DOHH2 (cell line): Measurements from ENCODE around the gene N4BP3.
A peak's percentile ranks its signal among the peaks of the same experiment; 100 is the strongest.

ENCODE experiments used
- H3F3A ChIP-seq: fragments of 200-600 bp; sonication (generic), shearing (Covaris generic); 2 replicates; pipeline ENCODE4 v1.6.0; 2016; ENCODE audit warnings: antibody characterized with exemption, mild to moderate bottlenecking; ENCODE audit not compliant: control insufficient read depth, insufficient read depth
- H3K27ac ChIP-seq: fragments of 200-600 bp; sonication (generic); 2 replicates; pipeline ENCODE4 v1.5.1; 2014; ENCODE audit warnings: low read depth, mild to moderate bottlenecking, low read length, moderate library complexity
- H3K27me3 ChIP-seq: fragments of 200-600 bp; sonication (generic); 2 replicates; pipeline ENCODE4 v1.6.1; 2014; ENCODE audit warnings: mild to moderate bottlenecking, low read length, mixed read lengths; ENCODE audit not compliant: control insufficient read depth
- H3K36me3 ChIP-seq: fragments of 200-600 bp; sonication (generic); 2 replicates; pipeline ENCODE4 v1.6.1; 2014; ENCODE audit warnings: mild to moderate bottlenecking, low read length, moderate library complexity, mixed read lengths; ENCODE audit not compliant: control insufficient read depth
- H3K4me1 ChIP-seq: fragments of 200-600 bp; sonication (generic); 2 replicates; pipeline ENCODE4 v1.6.1; 2014; ENCODE audit warnings: mild to moderate bottlenecking, low read length, mixed read lengths; ENCODE audit not compliant: control insufficient read depth
- H3K4me2 ChIP-seq: fragments of 200-600 bp; sonication (generic); 2 replicates; pipeline ENCODE4 v1.6.0; 2014; ENCODE audit warnings: mild to moderate bottlenecking, low read length, moderate library complexity
- H3K4me3 ChIP-seq: fragments of 200-600 bp; sonication (generic); 2 replicates; pipeline ENCODE4 v1.5.1; 2014; ENCODE audit warnings: mild to moderate bottlenecking, low read length, mixed read lengths
- H3K79me2 ChIP-seq: fragments of 200-600 bp; sonication (generic); 2 replicates; pipeline ENCODE4 v1.6.1; 2014; ENCODE audit warnings: mild to moderate bottlenecking, low read length, mixed read lengths; ENCODE audit not compliant: control insufficient read depth
- H3K9me2 ChIP-seq: fragments of 200-600 bp; sonication (generic); replicated peaks from 2 replicates; pipeline ENCODE4 v1.6.1; 2014; ENCODE audit warnings: mild to moderate bottlenecking, low read length, mixed read lengths; ENCODE audit not compliant: control insufficient read depth
- H3K9me3 ChIP-seq: fragments of 200-600 bp; sonication (generic); 2 replicates; pipeline ENCODE4 v1.6.1; 2014; ENCODE audit warnings: antibody characterized with exemption, low read length, mixed read lengths; ENCODE audit not compliant: control insufficient read depth, insufficient read depth
- H4K20me1 ChIP-seq: fragments of 200-600 bp; sonication (generic); 2 replicates; pipeline ENCODE4 v1.6.0; 2014; ENCODE audit warnings: low read depth, mild to moderate bottlenecking, antibody characterized with exemption, low read length, moderate library complexity; ENCODE audit not compliant: control insufficient read depth, insufficient read depth
- EZH2phosphoT487 ChIP-seq: fragments of 200-600 bp; sonication (generic); IDR thresholded peaks from 2 replicates; pipeline ENCODE4 v1.6.1; 2017; ENCODE audit warnings: borderline replicate concordance, mild to moderate bottlenecking, antibody characterized with exemption, low read length, moderate library complexity, mixed read lengths
- TF ChIP-seq, protein P1 (sequence below): fragments of 200-600 bp; sonication (generic); IDR thresholded peaks from one replicate; pipeline ENCODE4 v1.5.1; 2014; ENCODE audit warnings: antibody characterized with exemption, mild to moderate bottlenecking, low read depth, low read length; ENCODE audit not compliant: poor library complexity, severe bottlenecking

The N4BP3 gene

DNA sequence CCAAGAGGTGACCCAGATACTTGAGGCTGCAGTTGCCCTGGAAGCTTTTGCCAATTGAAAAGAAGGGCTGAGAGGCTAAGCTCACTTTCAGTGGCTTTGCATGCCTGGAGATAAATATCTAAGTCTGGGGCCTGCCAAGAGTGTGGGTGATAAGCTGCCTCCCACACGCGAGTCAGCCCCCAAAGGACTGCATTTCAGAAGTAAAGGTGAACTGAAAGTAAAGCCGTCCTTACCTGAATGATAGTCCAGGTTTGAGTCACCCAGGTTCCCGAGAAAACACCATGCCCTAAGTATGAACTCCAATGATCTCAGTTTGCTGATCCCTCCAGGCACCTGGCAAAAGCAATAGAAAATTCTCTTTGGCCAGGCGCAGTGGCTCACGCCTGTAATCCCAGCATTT, 22.5 kb upstream of the N4BP3 start:
- no peaks in the 10 kb centered on the region for H4K20me1 ChIP-seq
- no peaks in the 10 kb centered on the region for H3K9me2 ChIP-seq
- H3K4me3 ChIP-seq = no peak overlapping the region
- H3K4me1 ChIP-seq = peaks cover 29% of the 10 kb centered on the region
- no peaks in the 10 kb centered on the region for H3F3A ChIP-seq
- no peaks in the 10 kb centered on the region for H3K27me3 ChIP-seq
- TF ChIP-seq, protein P1, sequence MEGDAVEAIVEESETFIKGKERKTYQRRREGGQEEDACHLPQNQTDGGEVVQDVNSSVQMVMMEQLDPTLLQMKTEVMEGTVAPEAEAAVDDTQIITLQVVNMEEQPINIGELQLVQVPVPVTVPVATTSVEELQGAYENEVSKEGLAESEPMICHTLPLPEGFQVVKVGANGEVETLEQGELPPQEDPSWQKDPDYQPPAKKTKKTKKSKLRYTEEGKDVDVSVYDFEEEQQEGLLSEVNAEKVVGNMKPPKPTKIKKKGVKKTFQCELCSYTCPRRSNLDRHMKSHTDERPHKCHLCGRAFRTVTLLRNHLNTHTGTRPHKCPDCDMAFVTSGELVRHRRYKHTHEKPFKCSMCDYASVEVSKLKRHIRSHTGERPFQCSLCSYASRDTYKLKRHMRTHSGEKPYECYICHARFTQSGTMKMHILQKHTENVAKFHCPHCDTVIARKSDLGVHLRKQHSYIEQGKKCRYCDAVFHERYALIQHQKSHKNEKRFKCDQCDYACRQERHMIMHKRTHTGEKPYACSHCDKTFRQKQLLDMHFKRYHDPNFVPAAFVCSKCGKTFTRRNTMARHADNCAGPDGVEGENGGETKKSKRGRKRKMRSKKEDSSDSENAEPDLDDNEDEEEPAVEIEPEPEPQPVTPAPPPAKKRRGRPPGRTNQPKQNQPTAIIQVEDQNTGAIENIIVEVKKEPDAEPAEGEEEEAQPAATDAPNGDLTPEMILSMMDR = no peak
- no peak for TF ChIP-seq EZH2phosphoT487
- no peaks in the 10 kb centered on the region for H3K36me3 ChIP-seq
- H3K27ac ChIP-seq = no peak overlapping the region
- no peak overlapping the region for H3K4me2 ChIP-seq
- no peaks in the 10 kb centered on the region for H3K9me3 ChIP-seq
- H3K79me2 ChIP-seq = no peaks in the 10 kb centered on the region

DNA sequence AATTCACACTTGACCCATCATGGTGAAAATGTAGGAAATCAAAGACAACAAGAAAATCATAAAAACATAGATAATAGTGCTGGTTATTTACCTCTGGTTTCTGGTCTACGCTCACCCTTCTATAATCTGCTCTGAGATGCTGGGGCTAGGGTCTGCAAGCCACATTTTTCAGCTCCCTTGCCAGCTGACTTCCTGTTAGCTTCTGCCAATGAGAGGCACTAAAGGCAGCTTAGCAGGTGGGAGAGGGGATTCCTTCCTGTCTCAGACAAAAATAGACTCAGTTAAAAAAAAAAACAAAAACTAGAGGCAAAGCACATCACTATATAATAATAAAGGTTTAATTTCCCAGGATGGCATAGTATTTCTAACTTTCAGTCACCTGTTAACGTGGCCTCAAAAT, 20.2 kb upstream of the N4BP3 start:
- Histone ChIP-seq H3K4me3 (no peak overlapping the region), H3F3A (no peaks in the 10 kb centered on the region), H4K20me1 (no peaks in the 10 kb centered on the region), H3K4me2 (peak overlapping the region; percentile 50), H3K4me1 (peaks cover 23% of the 10 kb centered on the region), H3K9me2 (no peaks in the 10 kb centered on the region), H3K9me3 (no peaks in the 10 kb centered on the region), H3K79me2 (no peaks in the 10 kb centered on the region), H3K27ac (no peak overlapping the region), H3K27me3 (no peaks in the 10 kb centered on the region), H3K36me3 (no peaks in the 10 kb centered on the region)
- no peak for TF ChIP-seq EZH2phosphoT487
- TF ChIP-seq, protein P1 = no peak

DNA sequence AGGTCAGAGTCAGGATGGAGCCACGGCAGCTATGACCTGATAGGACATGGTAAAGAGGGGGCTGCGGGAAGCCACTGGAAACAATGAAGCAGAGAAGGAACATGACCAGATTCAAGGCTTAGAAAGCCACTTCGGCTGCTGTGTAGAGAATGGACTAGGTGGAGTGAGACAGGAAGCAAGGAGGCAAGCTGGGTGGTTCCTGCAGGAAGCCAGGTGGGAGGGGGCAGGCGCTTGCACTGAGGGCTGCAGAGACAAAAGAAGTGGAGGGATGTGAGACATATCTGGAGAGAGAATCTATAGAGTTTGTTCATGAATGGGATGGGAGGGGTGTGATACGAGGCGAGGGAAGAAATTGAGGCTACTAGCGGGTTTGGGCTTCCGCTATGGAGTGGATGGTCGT, 19.0 kb upstream of the N4BP3 start:
- H3K4me2 ChIP-seq = no peak overlapping the region
- no peaks in the 10 kb centered on the region for H4K20me1 ChIP-seq
- H3K36me3 ChIP-seq = no peaks in the 10 kb centered on the region
- H3K9me2 ChIP-seq = no peaks in the 10 kb centered on the region
- H3K9me3 ChIP-seq = no peaks in the 10 kb centered on the region
- H3K4me1 ChIP-seq = peaks cover 23% of the 10 kb centered on the region
- no peaks in the 10 kb centered on the region for H3F3A ChIP-seq
- no peak overlapping the region for H3K4me3 ChIP-seq
- TF ChIP-seq, protein P1 = no peak
- TF ChIP-seq EZH2phosphoT487 = no peak
- no peak overlapping the region for H3K27ac ChIP-seq
- H3K79me2 ChIP-seq = no peaks in the 10 kb centered on the region
- H3K27me3 ChIP-seq = no peaks in the 10 kb centered on the region

DNA sequence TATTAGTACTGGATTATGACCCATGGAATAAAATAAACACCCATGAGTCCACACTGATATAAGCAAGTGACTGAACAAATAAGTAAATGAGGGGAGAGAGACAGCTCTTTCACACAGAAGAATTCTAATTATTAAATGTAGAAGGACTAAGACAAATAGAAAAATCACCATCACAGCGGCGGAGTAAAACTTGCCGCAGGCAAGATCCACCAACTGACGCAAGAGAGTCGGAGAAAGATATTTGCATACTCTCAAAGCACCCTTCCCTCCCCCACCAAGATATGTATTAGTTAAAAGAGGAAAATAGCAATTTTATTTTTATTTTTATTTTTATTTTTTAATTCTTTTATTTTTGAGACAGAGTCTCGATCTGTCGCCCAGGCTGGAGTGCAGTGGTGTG, 14.6 kb upstream of the N4BP3 start:
- H3K27ac ChIP-seq = no peak overlapping the region
- H3K4me2 ChIP-seq = no peak overlapping the region

More for the DNA sequence above, 14.6 kb upstream of the N4BP3 start:
- H3K4me1 ChIP-seq = peaks cover 9% of the 10 kb centered on the region
- no peaks in the 10 kb centered on the region for H3K27me3 ChIP-seq
- no peaks in the 10 kb centered on the region for H3K9me3 ChIP-seq
- no peaks in the 10 kb centered on the region for H4K20me1 ChIP-seq
- TF ChIP-seq EZH2phosphoT487 = no peak
- TF ChIP-seq, protein P1 = no peak
- H3K9me2 ChIP-seq = no peaks in the 10 kb centered on the region
- no peaks in the 10 kb centered on the region for H3K79me2 ChIP-seq
- H3K36me3 ChIP-seq = no peaks in the 10 kb centered on the region
- H3K4me3 ChIP-seq = no peak overlapping the region
- H3F3A ChIP-seq = no peaks in the 10 kb centered on the region
